GM21529 (cell line): ENCODE measurements around the gene RPS19.

Experiments used
- ATAC-seq: cut with Tn5 transposase; IDR thresholded peaks from one replicate; pipeline ENCODE4 v1.9.1; 2021; ENCODE audit not compliant: unreplicated experiment

Gene RPS19

GRCh38 chr19:41877916-41878905 is 18.2 kb downstream of the RPS19 start:
- ATAC-seq: no peak

GRCh38 chr19:41879080-41879479 is 19.0 kb downstream of the RPS19 start:
- no peak for ATAC-seq

- ATAC-seq: no peak
Observed at GRCh38 chr19:41879670-41880328, 19.7 kb downstream of the RPS19 start.

DNA sequence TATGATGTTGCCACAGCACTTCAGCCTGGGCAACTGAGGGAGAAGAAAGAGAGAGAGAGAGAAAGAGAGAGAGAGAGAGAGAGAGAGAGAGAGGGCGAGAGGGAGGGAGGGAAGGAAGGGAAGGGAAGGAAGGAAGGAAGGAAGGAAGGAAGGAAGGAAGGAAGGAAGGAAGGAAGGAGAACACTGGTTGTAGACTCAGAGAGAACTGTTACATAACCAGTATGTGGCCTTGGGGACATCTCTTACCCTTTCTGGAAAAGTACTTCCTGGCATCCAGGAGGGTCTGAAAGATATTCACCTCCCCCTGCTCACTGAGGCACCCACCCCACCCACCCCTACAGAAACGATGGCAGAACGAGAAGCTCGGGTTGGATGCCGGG is 20.3 kb downstream of the RPS19 start:
- ATAC-seq: no peak

DNA sequence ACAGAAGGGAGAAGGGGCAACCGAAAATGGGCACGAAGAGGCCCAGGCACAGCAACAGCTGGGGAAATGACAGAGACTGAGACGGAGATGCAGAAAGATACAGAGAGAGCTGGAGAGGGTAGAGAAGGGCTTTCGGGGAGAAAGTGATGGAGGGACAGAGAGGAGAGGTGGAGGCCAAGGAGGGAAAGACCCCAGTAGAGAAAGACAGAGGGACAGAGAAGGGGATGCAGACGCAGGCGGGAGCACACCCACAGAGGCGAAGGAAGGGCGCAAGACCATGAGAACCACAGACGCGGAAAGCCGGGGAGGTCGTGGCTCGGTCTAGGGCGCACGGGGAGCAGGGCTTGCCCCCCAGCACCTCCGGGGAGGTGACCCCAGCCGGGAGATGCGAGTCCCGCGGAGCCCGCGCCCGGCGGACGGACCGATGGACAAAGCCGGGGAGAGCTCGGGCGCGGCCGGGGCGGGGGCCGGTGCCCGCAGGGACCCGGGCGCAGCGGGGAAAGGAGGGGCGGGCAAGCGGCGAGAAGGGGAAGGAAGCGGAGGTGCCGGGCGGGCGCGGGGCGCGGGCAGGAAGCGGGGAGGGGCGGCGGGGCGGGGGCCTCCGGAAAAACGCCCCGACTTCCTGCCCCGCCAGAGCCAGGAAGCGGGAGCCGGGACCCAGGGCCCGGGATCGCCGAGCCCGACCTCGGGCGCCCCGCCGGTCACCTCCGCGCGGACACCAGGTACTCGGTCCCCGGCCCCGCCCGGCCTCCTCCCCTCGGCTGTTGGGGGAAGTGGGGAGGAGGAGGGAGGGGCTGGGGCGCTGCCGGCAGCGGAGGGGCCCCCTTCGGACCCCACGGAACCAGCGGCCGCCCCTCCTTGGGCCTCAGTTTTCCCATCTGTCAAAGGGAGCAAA is 22.8 kb downstream of the RPS19 start, which contains the start of gene ARHGEF1:
Gene ARHGEF1 (plus strand): TSS at position 617 of the 895 bp plus-strand sequence. CDS start 4,899 bp downstream, outside the sequence.
- ATAC-seq: no peak

DNA sequence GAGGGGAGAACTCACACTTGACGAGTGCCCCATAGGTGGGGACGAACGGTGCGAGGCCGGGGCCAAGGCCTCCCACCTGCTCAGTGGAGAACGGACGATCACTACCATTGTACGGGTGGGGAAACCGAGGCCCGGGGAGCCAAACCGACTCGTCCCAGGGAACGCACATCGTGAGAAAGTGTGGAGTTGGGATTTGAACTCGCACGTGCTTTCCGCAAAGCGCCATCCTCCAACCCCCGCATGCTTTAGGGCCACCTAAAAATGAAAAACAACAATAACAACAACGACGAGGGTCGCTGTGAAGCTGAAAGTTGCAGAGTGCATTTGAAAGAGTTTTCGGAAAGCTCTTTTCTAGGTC is 23.4 kb downstream of the RPS19 start:
- no peak for ATAC-seq

GRCh38 chr19:41883821-41884733 is 24.0 kb downstream of the RPS19 start:
- peak; percentile 78 for ATAC-seq

- no peak for ATAC-seq
Observed at GRCh38 chr19:41886761-41887710, 27.0 kb downstream of the RPS19 start.

DNA sequence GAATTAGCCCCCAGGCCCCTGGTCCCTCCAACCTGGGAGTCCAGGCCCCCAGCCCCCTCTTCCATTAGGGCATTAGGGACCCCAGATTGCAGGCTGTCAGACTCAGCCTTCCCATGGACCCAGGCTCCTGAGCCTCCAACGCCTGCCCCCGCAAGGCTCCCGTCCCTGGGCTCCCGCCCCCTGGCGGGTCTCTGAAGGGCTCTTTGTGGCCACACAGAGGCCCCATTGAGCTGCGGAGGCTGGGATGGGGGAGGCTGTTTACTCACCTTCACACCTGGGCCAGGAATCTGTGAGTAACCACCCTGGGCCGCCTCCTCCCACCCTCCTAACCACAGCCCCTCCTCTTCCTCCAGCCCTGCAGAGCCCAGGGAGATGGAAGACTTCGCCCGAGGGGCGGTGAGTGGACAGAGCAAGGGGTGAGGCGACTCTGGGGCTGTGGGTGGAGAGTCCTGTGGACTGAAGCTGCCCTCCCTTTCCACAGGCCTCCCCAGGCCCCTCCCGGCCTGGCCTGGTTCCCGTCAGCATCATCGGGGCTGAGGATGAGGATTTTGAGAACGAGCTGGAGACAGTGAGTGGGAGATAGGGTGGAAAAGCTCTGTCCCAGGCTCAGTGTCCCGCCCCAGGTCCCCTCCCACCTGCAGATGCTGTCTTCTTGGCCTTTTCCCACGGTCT is 27.8 kb downstream of the RPS19 start:
- no peak for ATAC-seq

- no peak for ATAC-seq
Observed at GRCh38 chr19:41888926-41889325, 28.9 kb downstream of the RPS19 start.

GRCh38 chr19:41889896-41890295 is 29.8 kb downstream of the RPS19 start:
- ATAC-seq: no peak

DNA sequence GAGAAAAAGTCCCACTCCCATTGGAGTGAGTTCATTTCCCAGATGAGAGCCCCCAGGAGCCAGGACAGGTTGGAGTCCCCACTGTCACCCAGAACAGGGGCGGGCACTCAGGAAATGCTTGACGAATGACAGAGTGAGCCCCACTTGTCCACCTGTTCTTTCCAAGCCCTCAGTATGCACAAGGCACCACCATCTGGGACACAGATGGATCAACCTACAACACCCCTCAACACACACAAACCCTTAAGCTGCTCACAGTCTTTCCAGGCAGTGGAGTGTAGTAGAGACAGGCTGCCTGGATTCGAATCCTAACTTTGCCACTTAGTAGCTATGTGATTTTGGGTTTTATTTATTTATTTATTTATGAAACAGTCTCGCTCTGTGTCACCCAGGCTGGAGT is 30.9 kb downstream of the RPS19 start:
- no peak for ATAC-seq

DNA sequence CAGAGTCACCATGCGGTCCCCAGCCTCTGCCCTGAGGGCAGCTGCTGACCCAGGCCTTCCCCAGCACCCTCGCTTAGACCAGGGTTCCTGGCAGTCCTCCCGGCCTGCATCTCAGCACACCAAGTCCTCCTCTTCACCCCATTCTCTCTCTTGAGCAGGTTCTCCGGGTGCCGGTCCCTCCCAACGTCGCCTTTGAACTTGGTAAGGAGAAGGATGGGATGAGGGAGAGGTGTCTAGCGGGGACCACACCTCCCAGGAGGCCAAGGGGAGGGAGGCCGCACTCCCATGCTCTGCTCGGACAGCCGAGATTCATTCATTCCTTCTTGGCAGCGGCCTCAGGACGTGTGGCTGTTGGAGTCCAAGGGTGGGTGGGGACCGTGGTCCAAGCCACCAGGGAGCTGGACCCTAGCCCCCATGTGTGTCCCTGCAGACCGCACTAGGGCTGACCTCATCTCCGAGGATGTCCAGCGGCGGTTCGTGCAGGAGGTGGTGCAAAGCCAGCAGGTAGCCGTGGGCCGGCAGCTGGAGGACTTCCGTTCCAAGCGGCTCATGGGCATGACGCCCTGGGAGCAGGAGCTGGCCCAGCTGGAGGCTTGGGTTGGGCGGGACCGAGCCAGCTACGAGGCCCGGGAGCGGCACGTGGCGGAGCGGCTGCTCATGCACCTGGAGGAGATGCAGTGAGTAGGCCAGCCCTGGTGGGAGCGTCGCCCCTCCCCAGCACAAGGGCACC is 32.3 kb downstream of the RPS19 start:
- no peak for ATAC-seq

GRCh38 chr19:41893899-41894298 is 33.8 kb downstream of the RPS19 start:
- no peak for ATAC-seq

GRCh38 chr19:41894350-41894749 is 34.3 kb downstream of the RPS19 start:
- ATAC-seq: no peak

DNA sequence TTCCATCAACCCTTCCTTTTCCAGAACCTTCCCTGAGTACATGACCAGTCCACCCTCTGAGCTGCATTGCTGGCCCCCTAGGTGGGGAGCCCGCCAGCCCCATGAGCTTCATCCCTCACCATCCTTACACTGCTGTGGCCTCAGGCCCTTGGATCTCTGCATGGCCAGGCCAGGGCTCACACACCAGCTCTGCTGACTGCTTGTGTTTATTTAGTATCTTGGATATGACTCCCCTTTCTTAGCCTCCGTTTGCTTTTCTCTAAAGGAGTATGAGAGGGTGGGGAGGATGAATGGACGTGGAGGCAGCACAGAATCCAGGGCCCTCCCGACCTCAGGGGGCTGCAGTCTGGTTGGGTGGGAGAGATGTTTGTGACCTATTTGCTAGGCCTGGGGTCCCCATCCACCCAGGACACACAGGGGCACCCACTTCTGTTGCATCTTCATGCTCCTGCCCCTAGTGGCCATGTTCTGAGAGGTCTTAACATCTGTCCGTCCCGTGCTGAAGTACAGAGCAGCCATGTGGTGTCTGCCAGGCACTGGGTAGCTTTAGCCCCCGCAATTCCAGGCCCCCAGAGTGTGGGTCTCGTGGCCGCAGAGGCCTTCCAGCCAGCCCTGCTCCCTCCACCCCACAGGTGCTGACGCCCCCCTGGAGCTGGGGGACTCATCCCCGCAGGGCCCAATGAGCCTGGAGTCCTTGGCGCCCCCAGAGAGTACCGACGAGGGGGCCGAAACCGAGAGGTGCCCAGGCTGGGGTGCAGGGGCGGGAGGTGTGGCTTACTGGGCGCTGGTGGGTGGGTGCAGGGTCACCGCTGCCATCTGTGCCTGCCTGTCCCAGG is 35.9 kb downstream of the RPS19 start:
- no peak for ATAC-seq

- ATAC-seq: no peak
Observed at GRCh38 chr19:41896581-41896942, 36.5 kb downstream of the RPS19 start.
